Lung (tissue), 12 donors: Measurements from ENCODE around the gene POLR3H. TPM values are rescaled to one million over a fixed set of nuclear protein-coding genes. Genes with fewer than 3 reads are reported as not detected.
A peak's percentile ranks its signal among the peaks of the same experiment; 100 is the strongest.

Experiments
- ATAC-seq: fragments of 200-7000 bp; cut with Tn5 transposase; one replicate; pipeline ENCODE4 v1.9.1; 2020; ENCODE audit warnings: moderate number of reproducible peaks; ENCODE audit not compliant: insufficient read depth, low FRiP score
- DNase-seq, 3 donors: peaks; one replicate each; pipeline ENCODE4 v3.0.0-alpha.2; 2013 to 2017
- H3K27ac ChIP-seq, 2 donors: one replicate each; pipeline ENCODE4 v1.5.1; 2013; ENCODE audit warnings: mild to moderate bottlenecking in 2 of 2, moderate library complexity in 2 of 2, control low read depth in 1 of 2, inconsistent platforms in 1 of 2, low read depth in 1 of 2, low read length in 1 of 2
- H3K27me3 ChIP-seq, 3 donors: one replicate each; pipeline ENCODE4 v1.5.1; 2013; ENCODE audit warnings: low read length in 2 of 3; ENCODE audit not compliant: control insufficient read depth in 3 of 3, insufficient read depth in 3 of 3
- H3K36me3 ChIP-seq, 4 donors: one replicate each; pipeline ENCODE4 v1.5.1; 2013; ENCODE audit warnings: low read length in 4 of 4, mild to moderate bottlenecking in 1 of 4, moderate library complexity in 1 of 4; ENCODE audit not compliant: control insufficient read depth in 4 of 4, insufficient read depth in 4 of 4
- H3K4me1 ChIP-seq, 5 donors: one replicate each; pipeline ENCODE4 v1.5.1; 2013; ENCODE audit warnings: low read length in 5 of 5, mild to moderate bottlenecking in 2 of 5, moderate library complexity in 1 of 5; ENCODE audit not compliant: control insufficient read depth in 5 of 5, insufficient read depth in 5 of 5
- H3K4me3 ChIP-seq: one replicate; pipeline ENCODE4 v1.5.1; 2013; ENCODE audit warnings: mild to moderate bottlenecking, control low read depth, moderate library complexity
- H3K9ac ChIP-seq, 2 donors: one replicate each; pipeline ENCODE4 v1.5.1; 2013; ENCODE audit warnings: low read length in 2 of 2, control low read depth in 1 of 2; ENCODE audit not compliant: insufficient read depth in 1 of 2
- H3K9me3 ChIP-seq, 4 donors: one replicate each; pipeline ENCODE4 v1.5.1; 2013; ENCODE audit warnings: low read length in 3 of 4, mild to moderate bottlenecking in 1 of 4, moderate library complexity in 1 of 4; ENCODE audit not compliant: control insufficient read depth in 4 of 4, insufficient read depth in 3 of 4
- WGBS, 2 donors: extraction: QIAGEN DNeasy Blood & Tissue Kit; methylation state at CpG; one replicate each; pipeline ENCODE4 v1.1.7; 2013; 5-methylcytosine and 5-hydroxymethylcytosine counted together
- polyA plus RNA-seq, 2 donors: library from polyadenylated mRNA; stranded (reverse); fragments of 200-250 nt; gene quantifications; one replicate each; pipeline ENCODE4 v1.2.1, GENCODE V29; 2013
- total RNA-seq, 2 donors: library from RNA; depleted of rRNA in 1 of 2; stranded (reverse); fragments of >200 nt in 1 of 2; gene quantifications; one replicate each; pipeline ENCODE4 v1.2.1, GENCODE V29; 2014 to 2021
- TF ChIP-seq, protein P1 (sequence below): IDR thresholded peaks from 2 replicates; pipeline ENCODE4 v1.5.1; 2012; ENCODE audit warnings: mild to moderate bottlenecking; ENCODE audit errors: control extremely low read depth, extremely low read depth
- donor health status: control.
- donor health status: control.
- donor health status: Bipolar disorder and iron deficiency.
- donor health status: healthy.
- donor health status: DM: yes; HTN: yes; CAD: no.

The POLR3H gene
- total and polyA plus RNA-seq, 4 donors, result 12.1 to 65.9 (median 39.8) TPM

GRCh38 chr22:41532908-41533825 is 11.1 kb downstream of the POLR3H start:
- H3K27ac ChIP-seq, result no peak overlapping the region

DNA sequence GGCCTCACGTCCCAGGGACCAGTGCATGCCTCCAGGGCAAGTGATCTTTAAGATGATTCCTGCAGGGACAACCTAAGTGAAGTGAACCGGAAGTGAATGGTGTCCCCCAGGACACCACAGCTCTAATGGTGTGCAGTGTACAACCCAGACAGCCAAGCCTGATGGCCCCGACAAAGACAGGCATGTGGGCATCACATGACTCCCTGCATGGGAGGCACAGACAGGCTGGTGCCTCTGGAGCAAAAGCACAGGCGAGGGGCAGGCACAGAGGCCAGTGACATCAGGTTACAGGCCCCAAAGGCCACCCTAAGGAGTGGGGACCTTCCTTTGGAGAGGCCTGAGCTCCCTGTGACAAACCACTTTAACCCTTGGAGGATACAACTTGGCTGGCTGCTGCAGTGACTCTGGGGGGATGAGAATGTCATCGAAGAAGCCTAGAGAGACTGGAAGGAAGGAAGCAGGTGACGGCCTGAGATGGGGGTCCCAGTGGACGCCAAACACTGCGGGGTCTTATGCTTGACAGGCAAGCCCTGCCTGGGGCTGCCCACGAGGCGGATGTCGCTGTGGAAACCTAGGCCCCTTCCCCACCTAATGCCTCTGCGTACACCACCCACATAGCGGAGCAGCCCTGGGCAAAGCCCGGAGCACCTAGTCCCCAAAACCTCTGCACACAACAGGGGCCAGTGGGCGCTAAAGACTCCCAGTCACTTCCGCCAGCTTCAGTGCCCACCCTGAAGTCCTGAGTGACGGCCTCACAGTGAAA is 12.4 kb downstream of the POLR3H start:
- ATAC-seq, result no peak
- Histone ChIP-seq H3K9ac (no peak overlapping the region), H3K36me3 (peaks cover 0 to 61% (median 28%) of the 10 kb centered on the region in 4 donors), H3K27ac (no peak overlapping the region), H3K9me3 (no peaks in the 10 kb centered on the region), H3K4me1 (no peaks in the 10 kb centered on the region), H3K27me3 (no peaks in the 10 kb centered on the region), H3K4me3 (no peak overlapping the region)
- TF ChIP-seq, protein P1, sequence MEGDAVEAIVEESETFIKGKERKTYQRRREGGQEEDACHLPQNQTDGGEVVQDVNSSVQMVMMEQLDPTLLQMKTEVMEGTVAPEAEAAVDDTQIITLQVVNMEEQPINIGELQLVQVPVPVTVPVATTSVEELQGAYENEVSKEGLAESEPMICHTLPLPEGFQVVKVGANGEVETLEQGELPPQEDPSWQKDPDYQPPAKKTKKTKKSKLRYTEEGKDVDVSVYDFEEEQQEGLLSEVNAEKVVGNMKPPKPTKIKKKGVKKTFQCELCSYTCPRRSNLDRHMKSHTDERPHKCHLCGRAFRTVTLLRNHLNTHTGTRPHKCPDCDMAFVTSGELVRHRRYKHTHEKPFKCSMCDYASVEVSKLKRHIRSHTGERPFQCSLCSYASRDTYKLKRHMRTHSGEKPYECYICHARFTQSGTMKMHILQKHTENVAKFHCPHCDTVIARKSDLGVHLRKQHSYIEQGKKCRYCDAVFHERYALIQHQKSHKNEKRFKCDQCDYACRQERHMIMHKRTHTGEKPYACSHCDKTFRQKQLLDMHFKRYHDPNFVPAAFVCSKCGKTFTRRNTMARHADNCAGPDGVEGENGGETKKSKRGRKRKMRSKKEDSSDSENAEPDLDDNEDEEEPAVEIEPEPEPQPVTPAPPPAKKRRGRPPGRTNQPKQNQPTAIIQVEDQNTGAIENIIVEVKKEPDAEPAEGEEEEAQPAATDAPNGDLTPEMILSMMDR, result no peak
- WGBS, 2 donors, result 95% methylated on average over 17 of the region's 17 CpGs
- no peak for DNase-seq

More at GRCh38 chr22:41532908-41533825, 11.1 kb downstream of the POLR3H start:
- no peak for ATAC-seq
- WGBS, 2 donors, result 65 to 71% methylated on average over 19 of the region's 19 CpGs
- H3K9me3 ChIP-seq, result no peaks in the 10 kb centered on the region
- peaks cover 0 to 50% (median 24%) of the 10 kb centered on the region in 4 donors for H3K36me3 ChIP-seq
- H3K4me3 ChIP-seq, result no peak overlapping the region
- DNase-seq, result peak; percentile 51 to 71 (median 65)
- TF ChIP-seq, protein P1, result peak; percentile 31
- no peaks in the 10 kb centered on the region for H3K4me1 ChIP-seq
- H3K27me3 ChIP-seq, result no peaks in the 10 kb centered on the region
- no peak overlapping the region for H3K9ac ChIP-seq

DNA sequence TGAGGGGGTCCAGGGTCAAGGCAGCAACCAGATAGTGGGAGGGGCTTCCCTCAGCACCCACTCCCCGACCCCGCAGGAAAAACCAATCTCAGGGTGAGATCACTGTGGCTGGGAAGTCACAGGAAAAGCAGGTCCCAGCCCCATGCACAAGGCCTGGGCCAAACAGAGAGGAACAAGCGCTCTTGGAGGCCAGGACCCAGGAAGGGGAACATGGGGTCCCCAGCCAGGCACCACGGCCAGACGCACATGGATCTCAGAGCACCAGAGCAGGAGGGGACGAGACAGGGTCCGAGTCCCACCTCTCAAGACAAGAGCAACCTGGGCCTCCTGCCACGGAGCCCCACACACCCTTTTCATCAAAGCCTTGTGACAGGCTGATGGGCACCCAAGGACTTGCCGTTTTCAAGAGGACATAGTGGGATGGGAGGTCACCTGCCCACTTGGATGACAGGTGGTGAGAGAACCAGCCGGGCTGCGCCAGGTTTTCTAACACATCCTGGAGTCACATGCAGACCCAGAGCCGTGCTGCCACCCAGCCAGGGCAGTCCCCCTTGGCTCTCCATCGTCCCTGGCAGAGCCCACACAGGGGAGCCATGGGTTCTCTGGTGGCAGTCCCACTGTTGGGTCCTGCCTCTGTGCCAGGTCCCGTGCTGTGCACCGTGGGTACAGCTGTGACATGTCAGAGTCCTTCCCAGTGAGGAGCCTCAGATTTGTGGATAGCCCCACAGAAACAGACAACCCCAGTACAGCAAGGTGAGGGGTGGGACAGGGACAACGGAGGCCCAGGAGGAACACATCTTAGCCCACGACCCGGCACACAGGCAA is 13.2 kb downstream of the POLR3H start:
- DNase-seq (no peak), ATAC-seq (no peak)
- no peaks in the 10 kb centered on the region for H3K4me1 ChIP-seq
- H3K27me3 ChIP-seq, result no peaks in the 10 kb centered on the region
- 88 to 89% methylated on average over 18 of the region's 18 CpGs for WGBS, 2 donors
- H3K36me3 ChIP-seq, result peaks cover 0 to 64% (median 31%) of the 10 kb centered on the region in 4 donors
- H3K4me3 ChIP-seq, result no peak overlapping the region
- no peak overlapping the region for H3K9ac ChIP-seq
- no peak overlapping the region for H3K27ac ChIP-seq
- no peaks in the 10 kb centered on the region for H3K9me3 ChIP-seq
- TF ChIP-seq, protein P1, result no peak
